K562 (cell line): Measurements from ENCODE around the gene PPP1R16B. TPM values are rescaled to one million over a fixed set of nuclear protein-coding genes. Genes with fewer than 3 reads are reported as not detected.

Source experiments
- ARID1B ChIP-seq: fragments of 450-650 bp; IDR thresholded peaks from 2 replicates; pipeline ENCODE4 v1.6.1; 2016; ENCODE audit warnings: antibody characterized with exemption, mild to moderate bottlenecking, inconsistent platforms
- CBFA2T2 ChIP-seq: fragments of 450-650 bp; conservative IDR thresholded peaks from 2 replicates; pipeline ENCODE4 v1.6.1; 2017; ENCODE audit warnings: mild to moderate bottlenecking
- CBFA2T3 ChIP-seq: fragments of 450-650 bp; IDR thresholded peaks from 2 replicates; pipeline ENCODE4 v1.6.1; 2017
- CBX5 ChIP-seq: IDR thresholded peaks from 2 replicates; pipeline ENCODE4 v1.6.1; 2014; ENCODE audit warnings: low read depth, borderline replicate concordance
- ERF ChIP-seq: fragments of 450-650 bp; formaldehyde crosslinking; IDR thresholded peaks from 2 replicates; pipeline ENCODE4 v1.4.0; 2020; ENCODE audit warnings: mild to moderate bottlenecking, mixed read lengths
- HINFP ChIP-seq: fragments of 450-650 bp; conservative IDR thresholded peaks from 2 replicates; pipeline ENCODE4 v1.6.1; 2016; ENCODE audit warnings: missing genetic modification characterization, low read depth, mild to moderate bottlenecking, control low read depth, missing compliant biosample characterization
- KHSRP ChIP-seq: fragments of 450-650 bp; IDR thresholded peaks from 2 replicates; pipeline ENCODE4 v1.6.1; 2017
- MBD1 ChIP-seq: fragments of 250-450 bp; sonication (Bioruptor Pico); IDR thresholded peaks from 2 replicates; pipeline ENCODE4 v1.8.0; 2022; ENCODE audit warnings: inconsistent platforms
- MLX ChIP-seq, 2 experiments: fragments of 450-650 bp in 1 of 2; sonication (generic) in 1 of 2; formaldehyde crosslinking; conservative IDR thresholded peaks; 2 replicates each; pipeline versions ENCODE4 v1.4.0 to v1.8.1; 2020 to 2022; ENCODE audit warnings: mild to moderate bottlenecking in 1 of 2, missing genetic modification reagents in 1 of 2
- PCBP1 ChIP-seq: fragments of 200-400 bp; formaldehyde crosslinking; IDR thresholded peaks from 2 replicates; pipeline ENCODE4 v1.6.1; 2018; ENCODE audit warnings: mild to moderate bottlenecking, low read depth, low read length; ENCODE audit not compliant: poor library complexity, severe bottlenecking
- STAT5A ChIP-seq: IDR thresholded peaks from 2 replicates; pipeline ENCODE4 v1.6.1; 2012; ENCODE audit warnings: low read length, inconsistent platforms, borderline replicate concordance
- ZBTB12 ChIP-seq: fragments of 250-450 bp; sonication (Bioruptor Pico); IDR thresholded peaks from 2 replicates; pipeline ENCODE4 v1.4.0; 2020
- ZNF121 ChIP-seq: sonication (generic); formaldehyde crosslinking; conservative IDR thresholded peaks from 2 replicates; pipeline ENCODE4 v1.8.0; 2022; ENCODE audit warnings: missing genetic modification reagents
- ZNF3 ChIP-seq: fragments of 250-450 bp; sonication (Bioruptor Pico); IDR thresholded peaks from 2 replicates; pipeline ENCODE4 v1.5.0; 2021; ENCODE audit warnings: mild to moderate bottlenecking, moderate library complexity
- ZNF407 ChIP-seq: fragments of 450-650 bp; IDR thresholded peaks from 2 replicates; pipeline ENCODE4 v1.6.1; 2016; ENCODE audit warnings: low read depth
- ZNF644 ChIP-seq: fragments of 200-800 bp; sonication (Bioruptor generic); IDR thresholded peaks from 2 replicates; pipeline ENCODE4 v1.6.1; 2016; ENCODE audit warnings: low read depth, missing genetic modification characterization, missing compliant biosample characterization
- polyA plus RNA-seq, 8 experiments: library from polyadenylated mRNA; depleted of rRNA in 4 of 8; stranded (reverse) in 5 of 8; unstranded in 3 of 8; fragments of >200 nt; fragmentation: Nextera tagmentation in 2 of 8; fragmentation: Illumina TruSeq in 1 of 8; extraction: Ambion mirVana in 2 of 8; extraction: Trizol in 1 of 8; gene quantifications; 2 replicates each; pipeline versions ENCODE4 v1.2.1 to v1.2.3, GENCODE V29; 2011 to 2014; ENCODE audit warnings: inconsistent platforms in 1 of 8, missing spikeins in 1 of 8
- total RNA-seq, 7 experiments: library from RNA; depleted of rRNA in 6 of 7; stranded (reverse); fragments of >200 nt in 6 of 7; fragmentation: Illumina TruSeq in 2 of 7; extraction: Trizol in 2 of 7; gene quantifications; 2 replicates each; pipeline versions ENCODE4 v1.2.1 to v1.2.3, GENCODE V29; 2011 to 2021; ENCODE audit warnings: low replicate concordance in 1 of 7

Gene PPP1R16B
- total and polyA plus RNA-seq, 9 of the 15 experiments (the other 6 are each of a cell fraction or from before 2014, with no cell fraction given), result 1.5 to 11.5 (median 6.8) TPM

GRCh38 chr20:38854654-38855066 is 49.2 kb downstream of the PPP1R16B start (continued):
- no peak for TF ChIP-seq ZNF407
- TF ChIP-seq ZBTB12 (CRISPR knock-in tag), result peak; percentile 22; the same call in 1 of the 2 replicates
- no peak for TF ChIP-seq PCBP1
- no peak for TF ChIP-seq ZNF121 (CRISPR knock-in tag)
- peak; percentile 69 for TF ChIP-seq CBFA2T2
- no peak for TF ChIP-seq CBX5
- no peak; the same call in 1 of the 2 replicates for TF ChIP-seq ERF (CRISPR knock-in tag)
- TF ChIP-seq ZNF3 (CRISPR knock-in tag), result peak; percentile 78; the same call in 1 of the 2 replicates
- TF ChIP-seq STAT5A, result no peak
- TF ChIP-seq CBFA2T3, result peak; percentile 87
- TF ChIP-seq HINFP, result 0 out of 2 replicates have a peak, but pooled peaks have one; percentile 45
- TF ChIP-seq ARID1B, result peak; percentile 94
- peak; percentile 77 for TF ChIP-seq ZNF644
- TF ChIP-seq MBD1 (CRISPR knock-in tag), result no peak
- TF ChIP-seq KHSRP, result no peak
- no peak for TF ChIP-seq MLX (CRISPR knock-in tag; conservative IDR thresholded peaks at IDR 0.05)
